Brain microvascular endothelial cell (primary cell): ENCODE measurements around the gene CALML3.

Experiments
- DNase-seq: peaks from one replicate; pipeline ENCODE4 v3.0.0-alpha.2; 2020
- H3K27ac ChIP-seq: fragments of 250-450 bp; sonication (Bioruptor Pico); 2 replicates; pipeline ENCODE4 v1.5.1; 2020; ENCODE audit warnings: mild to moderate bottlenecking, moderate library complexity
- H3K27me3 ChIP-seq: fragments of 250-450 bp; sonication (Bioruptor Pico); replicated peaks from 2 replicates; pipeline ENCODE4 v1.5.1; 2020; ENCODE audit warnings: mild to moderate bottlenecking
- H3K36me3 ChIP-seq: fragments of 250-450 bp; sonication (Bioruptor Pico); replicated peaks from 2 replicates; pipeline ENCODE4 v1.5.1; 2020; ENCODE audit warnings: mild to moderate bottlenecking
- H3K4me3 ChIP-seq: 2 replicates; pipeline ENCODE4 v1.5.1; 2011; ENCODE audit warnings: low read depth, mild to moderate bottlenecking, control low read depth, low read length, moderate library complexity
- in situ Hi-C: cut with HindIII; loops from 2 replicates; pipeline ENCODE4 v1.10.0; 2017; ENCODE audit warnings: low sequenced_read_pairs, low pct_ligation_motif_present
- TF ChIP-seq, protein P1 (sequence below): IDR thresholded peaks from 2 replicates; pipeline ENCODE4 v1.5.1; 2011; ENCODE audit warnings: low read depth, mild to moderate bottlenecking, moderate library complexity, low read length, control low read depth, inconsistent platforms; ENCODE audit errors: missing control alignments

CALML3 gene

DNA sequence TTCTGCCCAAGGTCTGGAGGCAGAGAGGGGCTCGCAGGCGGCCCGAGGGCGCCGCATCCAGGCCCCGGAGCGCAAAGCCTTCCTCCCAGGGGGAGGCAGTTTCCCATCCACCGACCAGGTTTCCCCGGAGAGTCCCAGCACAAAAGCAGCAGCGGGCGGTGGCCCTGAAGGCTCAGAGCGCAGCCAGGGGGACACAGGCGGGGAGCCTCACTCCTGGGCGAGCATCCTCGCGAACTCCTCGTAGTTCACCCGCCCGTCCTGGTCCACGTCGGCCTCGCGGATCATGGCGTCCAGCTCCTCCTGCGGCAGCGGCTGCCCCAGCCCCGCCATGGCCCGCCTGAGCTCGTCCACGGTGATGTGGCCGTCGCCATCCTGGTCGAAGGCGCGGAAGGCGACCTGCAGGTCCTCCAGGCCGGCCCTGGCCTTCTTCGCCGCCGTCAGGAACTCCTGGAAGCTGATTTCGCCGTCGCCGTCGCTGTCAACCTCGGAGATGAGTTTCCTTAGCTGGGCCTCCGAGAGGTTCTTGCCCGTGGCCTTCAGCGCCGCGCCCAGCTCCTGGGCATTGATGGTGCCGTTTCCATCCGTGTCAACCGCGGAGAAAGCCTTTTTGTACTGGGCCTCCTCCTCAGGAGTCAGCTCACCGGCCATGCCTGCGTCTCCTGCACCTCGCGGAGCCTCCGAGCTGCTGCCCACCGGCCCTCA, 25.8 kb upstream of the CALML3 start:
- TF ChIP-seq, protein P1, sequence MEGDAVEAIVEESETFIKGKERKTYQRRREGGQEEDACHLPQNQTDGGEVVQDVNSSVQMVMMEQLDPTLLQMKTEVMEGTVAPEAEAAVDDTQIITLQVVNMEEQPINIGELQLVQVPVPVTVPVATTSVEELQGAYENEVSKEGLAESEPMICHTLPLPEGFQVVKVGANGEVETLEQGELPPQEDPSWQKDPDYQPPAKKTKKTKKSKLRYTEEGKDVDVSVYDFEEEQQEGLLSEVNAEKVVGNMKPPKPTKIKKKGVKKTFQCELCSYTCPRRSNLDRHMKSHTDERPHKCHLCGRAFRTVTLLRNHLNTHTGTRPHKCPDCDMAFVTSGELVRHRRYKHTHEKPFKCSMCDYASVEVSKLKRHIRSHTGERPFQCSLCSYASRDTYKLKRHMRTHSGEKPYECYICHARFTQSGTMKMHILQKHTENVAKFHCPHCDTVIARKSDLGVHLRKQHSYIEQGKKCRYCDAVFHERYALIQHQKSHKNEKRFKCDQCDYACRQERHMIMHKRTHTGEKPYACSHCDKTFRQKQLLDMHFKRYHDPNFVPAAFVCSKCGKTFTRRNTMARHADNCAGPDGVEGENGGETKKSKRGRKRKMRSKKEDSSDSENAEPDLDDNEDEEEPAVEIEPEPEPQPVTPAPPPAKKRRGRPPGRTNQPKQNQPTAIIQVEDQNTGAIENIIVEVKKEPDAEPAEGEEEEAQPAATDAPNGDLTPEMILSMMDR: no peak
- no peak overlapping the region for H3K4me3 ChIP-seq
- no peak overlapping the region for H3K27ac ChIP-seq
- H3K36me3 ChIP-seq: no peaks in the 10 kb centered on the region
- H3K27me3 ChIP-seq: no peaks in the 10 kb centered on the region
- no peak for DNase-seq
- in situ Hi-C loops: no loop called here

GRCh38 chr10:5499493-5500140, 25.1 kb upstream of the CALML3 start, which contains the start of gene CALML5:
Gene CALML5, minus strand, starts transcription at chr10:5499570. Its CDS starts 132 bp downstream, at chr10:5499438.
- in situ Hi-C loops: no loop called here
- TF ChIP-seq, protein P1: no peak
- no peak within 1 kb of the TSS for H3K4me3 ChIP-seq
- H3K27ac ChIP-seq: no peak within 1 kb of the TSS
- DNase-seq: no peak
- H3K27me3 ChIP-seq: no peaks in the 10 kb centered on the region
- H3K36me3 ChIP-seq: no peaks in the 10 kb centered on the region

- no peak for DNase-seq
- in situ Hi-C loops: no loop called here
- no peaks in the 10 kb centered on the region for H3K27me3 ChIP-seq
- no peak overlapping the region for H3K27ac ChIP-seq
- no peak overlapping the region for H3K4me3 ChIP-seq
- TF ChIP-seq, protein P1: no peak
- H3K36me3 ChIP-seq: no peaks in the 10 kb centered on the region
Observed at GRCh38 chr10:5500162-5500670, 24.5 kb upstream of the CALML3 start.

- no peak overlapping the region for H3K27ac ChIP-seq
- in situ Hi-C loops: no loop called here
- DNase-seq: no peak
Observed at GRCh38 chr10:5500910-5501309, 23.9 kb upstream of the CALML3 start.

GRCh38 chr10:5502061-5502521, 22.7 kb upstream of the CALML3 start:
- Histone ChIP-seq H3K27ac (no peak overlapping the region), H3K4me3 (no peak overlapping the region), H3K27me3 (no peaks in the 10 kb centered on the region), H3K36me3 (no peaks in the 10 kb centered on the region)
- TF ChIP-seq, protein P1: no peak
- DNase-seq: peak; percentile 2
- in situ Hi-C loops: no loop called here

More at GRCh38 chr10:5500910-5501309, 23.9 kb upstream of the CALML3 start:
- Histone ChIP-seq H3K36me3 (no peaks in the 10 kb centered on the region), H3K27me3 (no peaks in the 10 kb centered on the region), H3K4me3 (no peak overlapping the region)
- TF ChIP-seq, protein P1: no peak
